Activated CD4-positive, alpha-beta memory T cell treated with anti-CD3 and anti-CD28 coated beads, Interleukin-2, amount 10 ng/mL, durations not matched to agents 7 days and 5 days (primary cell): ENCODE data around the gene CYTH4. TPM values are rescaled to one million over a fixed set of nuclear protein-coding genes. Genes with fewer than 3 reads are reported as not detected.
A peak's percentile ranks its signal among the peaks of the same experiment; 100 is the strongest.

Source experiments
- CTCF ChIA-PET: fragments of 350-600 bp; sonication (Branson Sonifier 250); formaldehyde crosslinking; loops from one replicate; lab custom pipeline; 2021; ENCODE audit warnings: antibody characterized with exemption, inconsistent platforms; lab: Charles Lee
- POLR2A ChIA-PET: fragments of 350-600 bp; sonication (Branson Sonifier 250); formaldehyde crosslinking; loops from one replicate; lab custom pipeline; 2021; ENCODE audit warnings: antibody characterized with exemption; lab: Charles Lee
- DNase-seq: peaks from one replicate; pipeline ENCODE4 v3.0.0-alpha.2; 2020
- H3K27ac Mint-ChIP-seq: one replicate; pipeline ENCODE4 v1.8.0; 2021; ENCODE audit warnings: mild to moderate bottlenecking, mixed read lengths
- H3K27me3 Mint-ChIP-seq: one replicate; pipeline ENCODE4 v1.8.0; 2021; ENCODE audit warnings: mixed read lengths
- H3K36me3 Mint-ChIP-seq: one replicate; pipeline ENCODE4 v1.8.0; 2021; ENCODE audit warnings: low read depth, mixed read lengths
- H3K4me1 Mint-ChIP-seq: one replicate; pipeline ENCODE4 v1.8.0; 2021; ENCODE audit warnings: mixed read lengths
- H3K4me3 Mint-ChIP-seq: one replicate; pipeline ENCODE4 v1.8.0; 2021; ENCODE audit warnings: mild to moderate bottlenecking, mixed read lengths
- H3K9me3 Mint-ChIP-seq: one replicate; pipeline ENCODE4 v1.8.0; 2021; ENCODE audit warnings: mixed read lengths
- total RNA-seq, 2 experiments: library from RNA; stranded (reverse); gene quantifications; one replicate each; pipeline ENCODE4 v1.2.3, GENCODE V29; 2021

Gene CYTH4
- total RNA-seq, 2 experiments from 2014 or later, result 114 to 126 TPM

DNA sequence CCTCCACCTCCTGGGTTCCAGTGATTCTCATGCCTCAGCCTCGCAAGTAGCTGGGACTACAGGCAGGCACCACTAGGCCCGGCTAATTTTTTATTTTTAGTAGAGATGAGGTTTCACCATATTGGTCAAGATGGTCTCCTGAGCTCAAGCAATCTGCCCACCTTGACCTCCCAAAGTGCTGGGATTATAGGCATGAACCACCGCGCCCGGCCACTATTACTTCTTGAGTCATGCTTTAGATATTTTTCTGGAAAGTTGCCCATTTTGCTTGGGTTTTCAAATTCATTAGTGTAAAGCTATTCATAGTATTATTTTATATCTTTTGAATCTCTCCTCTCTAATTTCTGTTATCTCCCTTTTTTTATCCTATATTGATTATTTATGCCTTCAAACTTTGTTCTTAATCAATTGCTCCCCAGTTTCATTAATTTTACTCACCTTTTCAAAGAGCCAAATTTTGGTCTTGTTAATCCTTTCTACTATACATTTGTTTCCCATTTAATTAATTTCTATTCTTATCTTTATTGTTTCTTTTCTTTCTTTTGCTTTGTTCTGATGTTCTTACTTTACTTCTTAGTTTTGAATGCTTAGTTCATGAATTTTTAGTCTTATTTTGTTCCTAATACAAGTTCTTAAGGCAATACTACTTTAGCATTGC is 28.0 kb upstream of the CYTH4 start:
- no peak for DNase-seq
- Mint-ChIP-seq H3K4me3 (no peak overlapping the region), H3K27me3 (peaks cover 6% of the 10 kb centered on the region), H3K4me1 (peaks cover 18% of the 10 kb centered on the region), H3K36me3 (no peaks in the 10 kb centered on the region), H3K27ac (no peak overlapping the region), H3K9me3 (no peaks in the 10 kb centered on the region)
- ChIA-PET CTCF (interaction anchor here (0.6 kb wide), 1 partner anchor 10 kb away, joined by 3 read pairs; no protein-coding TSS in a partner anchor), POLR2A (interaction anchor here (1.2 kb wide), 1 partner anchor 10 kb away, joined by 7 read pairs; the partner anchor contains the start of gene RAC2)

- ChIA-PET POLR2A (interaction anchor here (1.2 kb wide), 1 partner anchor 10 kb away, joined by 7 read pairs; the partner anchor contains the start of gene RAC2), CTCF (interaction anchor here (1.2 kb wide), 1 partner anchor 55 kb away, joined by 3 read pairs; no protein-coding TSS in a partner anchor)
- H3K36me3 Mint-ChIP-seq, result no peaks in the 10 kb centered on the region
- peaks cover 24% of the 10 kb centered on the region for H3K4me1 Mint-ChIP-seq
- DNase-seq, result no peak
- no peak overlapping the region for H3K27ac Mint-ChIP-seq
- peaks cover 6% of the 10 kb centered on the region for H3K27me3 Mint-ChIP-seq
- no peak overlapping the region for H3K4me3 Mint-ChIP-seq
- H3K9me3 Mint-ChIP-seq, result no peaks in the 10 kb centered on the region
These were observed 27.5 kb upstream of the CYTH4 start for GRCh38 chr22:37254867-37255233.

DNA sequence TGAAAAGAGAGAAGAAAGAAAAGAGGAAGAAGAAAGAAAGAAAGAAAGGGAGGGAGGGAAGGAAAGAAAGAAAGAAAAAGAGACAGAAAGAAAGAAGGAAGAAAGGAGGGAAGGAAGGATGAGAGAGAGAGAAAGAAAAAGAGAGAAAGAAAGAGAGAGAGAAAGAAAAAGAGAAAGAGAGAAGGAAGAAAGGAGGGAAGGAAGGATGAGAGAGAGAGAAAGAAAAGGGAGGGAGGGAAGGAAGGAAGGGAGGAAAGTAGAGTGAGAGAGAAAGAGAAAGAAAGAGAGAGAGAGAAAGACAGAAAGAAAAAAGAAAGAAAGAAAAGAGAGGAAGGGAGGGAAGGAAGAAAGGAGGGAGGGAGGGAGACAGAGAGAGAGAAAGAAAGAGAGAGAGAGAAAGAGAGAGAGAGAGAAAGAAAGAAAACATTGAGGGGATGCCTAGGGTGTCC is 26.7 kb upstream of the CYTH4 start:
- Mint-ChIP-seq H3K4me3 (no peak overlapping the region), H3K9me3 (no peaks in the 10 kb centered on the region), H3K36me3 (no peaks in the 10 kb centered on the region), H3K27ac (no peak overlapping the region), H3K4me1 (peaks cover 26% of the 10 kb centered on the region), H3K27me3 (peaks cover 6% of the 10 kb centered on the region)
- DNase-seq, result no peak
- CTCF ChIA-PET, result interaction anchor here (1.2 kb wide), 1 partner anchor 56 kb away, joined by 3 read pairs; no protein-coding TSS in a partner anchor
- POLR2A ChIA-PET, result interaction anchor here (1.4 to 1.5 kb wide), 2 partner anchors 11 to 17 kb away, joined by 5 to 6 read pairs; partner anchors contain the start of gene RAC2

DNA sequence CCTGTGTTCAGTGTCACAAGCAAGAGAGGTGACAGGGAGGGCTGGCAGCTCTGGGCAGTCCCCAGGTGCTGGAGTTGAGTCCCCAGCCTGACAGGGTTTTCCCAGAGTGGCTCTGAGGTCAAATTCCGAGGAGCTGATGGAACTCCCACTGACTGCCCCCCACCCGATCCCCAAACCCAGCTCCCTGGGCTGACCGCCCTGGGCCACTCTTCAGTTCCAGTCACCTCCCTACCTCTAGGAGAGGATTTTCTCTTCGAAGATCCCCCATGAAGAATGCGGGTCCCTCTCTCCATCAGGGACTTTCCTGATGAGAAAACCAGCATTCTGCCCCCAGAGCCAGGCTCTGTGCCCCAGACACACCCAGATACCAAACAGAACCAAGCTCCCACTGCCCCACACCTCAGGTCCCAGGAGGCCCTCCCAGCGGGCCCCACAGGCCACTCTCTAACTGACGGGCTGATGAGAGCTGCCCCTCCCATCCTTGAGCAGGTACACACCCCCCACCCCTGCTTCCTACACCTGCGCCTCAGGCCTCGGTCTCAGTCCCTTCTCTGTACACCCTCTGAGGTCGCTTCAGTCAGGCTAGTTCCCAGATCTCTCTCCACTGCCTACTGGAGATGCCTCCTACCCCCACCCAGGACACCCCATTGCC is 26.1 kb upstream of the CYTH4 start:
- Mint-ChIP-seq H3K27ac (no peak overlapping the region), H3K27me3 (peaks cover 8% of the 10 kb centered on the region), H3K9me3 (no peaks in the 10 kb centered on the region), H3K4me3 (no peak overlapping the region), H3K36me3 (no peaks in the 10 kb centered on the region), H3K4me1 (peaks cover 32% of the 10 kb centered on the region)
- CTCF ChIA-PET, result interaction anchor here (1.2 kb wide), 1 partner anchor 56 kb away, joined by 3 read pairs; no protein-coding TSS in a partner anchor
- POLR2A ChIA-PET, result interaction anchor here (1.4 to 1.5 kb wide), 2 partner anchors 12 to 18 kb away, joined by 5 to 6 read pairs; partner anchors contain the start of gene RAC2
- DNase-seq, result no peak

DNA sequence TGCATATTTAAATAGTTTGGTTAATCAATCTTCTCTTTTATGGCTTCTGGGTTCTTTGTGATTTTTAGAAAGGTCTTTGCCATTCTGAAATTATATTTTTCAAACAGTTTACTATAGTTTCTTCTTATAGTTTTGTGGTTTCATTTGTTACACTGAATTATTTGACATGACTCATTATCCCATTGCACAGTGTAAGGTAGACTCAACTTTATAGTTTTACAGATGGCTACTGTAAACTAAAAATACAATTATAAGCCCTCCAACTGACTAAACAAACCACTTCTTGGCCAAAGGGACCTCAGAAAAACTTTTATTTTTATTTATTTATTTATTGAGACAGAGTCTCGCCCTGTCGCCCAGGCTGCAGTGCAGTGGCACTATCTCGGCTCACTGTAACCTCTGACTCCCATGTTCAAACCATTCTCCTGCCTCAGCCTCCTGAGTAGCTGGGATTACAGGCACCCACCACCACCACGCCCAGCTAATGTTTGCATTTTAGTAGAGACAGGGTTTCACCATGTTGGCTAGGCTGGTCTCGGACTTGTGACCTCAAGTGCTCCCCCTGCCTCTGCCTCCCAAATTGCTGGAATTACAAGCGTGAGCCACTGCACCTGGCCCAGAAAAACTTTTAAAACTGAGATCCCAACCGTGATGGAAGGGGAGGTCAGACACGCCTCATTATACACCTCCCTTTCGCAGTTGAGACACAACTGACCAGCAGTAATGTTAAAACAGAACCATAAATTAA is 24.1 kb upstream of the CYTH4 start:
- no peak for DNase-seq
- H3K27me3 Mint-ChIP-seq, result peaks cover 12% of the 10 kb centered on the region
- H3K27ac Mint-ChIP-seq, result no peak overlapping the region
- no peaks in the 10 kb centered on the region for H3K36me3 Mint-ChIP-seq
- H3K4me1 Mint-ChIP-seq, result peaks cover 34% of the 10 kb centered on the region
- H3K9me3 Mint-ChIP-seq, result no peaks in the 10 kb centered on the region
- no peak overlapping the region for H3K4me3 Mint-ChIP-seq
- ChIA-PET POLR2A (interaction anchor here (1.3 to 1.5 kb wide), 2 partner anchors 32 to 41 kb away, joined by 3 read pairs; no protein-coding TSS in a partner anchor), CTCF (interaction anchor here (0.7 to 4.7 kb wide), 5 partner anchors 9 to 198 kb away, joined by 3 to 136 read pairs (median 7); partner anchors contain the start of gene RAC2)

GRCh38 chr22:37258753-37259401 is 23.4 kb upstream of the CYTH4 start:
- ChIA-PET CTCF (interaction anchor here (0.7 to 4.7 kb wide), 21 partner anchors 8 to 308 kb away, joined by 3 to 136 read pairs (median 5); partner anchors contain the start of genes CYTH4, MFNG and RAC2), POLR2A (interaction anchor here (1.0 to 3.4 kb wide), 6 partner anchors 17 to 92 kb away, joined by 3 to 72 read pairs (median 4); partner anchors contain the start of gene RAC2)
- Mint-ChIP-seq H3K27ac (no peak overlapping the region), H3K9me3 (peaks cover 3% of the 10 kb centered on the region), H3K4me1 (peaks cover 34% of the 10 kb centered on the region), H3K36me3 (no peaks in the 10 kb centered on the region), H3K4me3 (no peak overlapping the region), H3K27me3 (peaks cover 12% of the 10 kb centered on the region)
- DNase-seq, result no peak

GRCh38 chr22:37259540-37260029 is 22.7 kb upstream of the CYTH4 start:
- ChIA-PET POLR2A (interaction anchor here (0.6 to 3.4 kb wide), 8 partner anchors 18 to 308 kb away, joined by 3 to 72 read pairs (median 3); partner anchors contain the start of gene RAC2), CTCF (interaction anchor here (0.6 to 4.7 kb wide), 30 partner anchors 8 to 480 kb away, joined by 3 to 136 read pairs (median 4); partner anchors contain the start of genes CYTH4, IL2RB, MFNG and RAC2)
- no peak for DNase-seq
- Mint-ChIP-seq H3K36me3 (peaks cover 3% of the 10 kb centered on the region), H3K27me3 (peaks cover 12% of the 10 kb centered on the region), H3K4me3 (no peak overlapping the region), H3K4me1 (peaks cover 31% of the 10 kb centered on the region), H3K27ac (no peak overlapping the region), H3K9me3 (peaks cover 9% of the 10 kb centered on the region)

GRCh38 chr22:37260155-37260795 is 22.0 kb upstream of the CYTH4 start:
- H3K4me1 Mint-ChIP-seq, result peaks cover 25% of the 10 kb centered on the region
- H3K36me3 Mint-ChIP-seq, result peaks cover 4% of the 10 kb centered on the region
- no peak for DNase-seq
- ChIA-PET POLR2A (interaction anchor here (0.6 to 3.4 kb wide), 7 partner anchors 13 to 307 kb away, joined by 3 to 72 read pairs (median 3); partner anchors contain the start of gene RAC2), CTCF (interaction anchor here (0.6 to 4.7 kb wide), 43 partner anchors 8 to 481 kb away, joined by 3 to 136 read pairs (median 4); partner anchors contain the start of genes CYTH4, IL2RB and RAC2)
- H3K27me3 Mint-ChIP-seq, result peaks cover 11% of the 10 kb centered on the region
- no peak overlapping the region for H3K4me3 Mint-ChIP-seq
- H3K27ac Mint-ChIP-seq, result no peak overlapping the region
- peaks cover 9% of the 10 kb centered on the region for H3K9me3 Mint-ChIP-seq

GRCh38 chr22:37260901-37261336 is 21.4 kb upstream of the CYTH4 start:
- peak; percentile 68 for DNase-seq
- Mint-ChIP-seq H3K27me3 (peaks cover 10% of the 10 kb centered on the region), H3K4me1 (peaks cover 25% of the 10 kb centered on the region), H3K27ac (no peak overlapping the region), H3K4me3 (no peak overlapping the region), H3K36me3 (peaks cover 4% of the 10 kb centered on the region), H3K9me3 (peaks cover 9% of the 10 kb centered on the region)
- ChIA-PET POLR2A (interaction anchor here (0.7 to 3.4 kb wide), 5 partner anchors 13 to 307 kb away, joined by 3 to 72 read pairs (median 3); partner anchors contain the start of gene RAC2), CTCF (interaction anchor here (0.7 to 4.7 kb wide), 40 partner anchors 9 to 481 kb away, joined by 3 to 136 read pairs (median 4); partner anchors contain the start of genes CYTH4, IL2RB and RAC2)

DNA sequence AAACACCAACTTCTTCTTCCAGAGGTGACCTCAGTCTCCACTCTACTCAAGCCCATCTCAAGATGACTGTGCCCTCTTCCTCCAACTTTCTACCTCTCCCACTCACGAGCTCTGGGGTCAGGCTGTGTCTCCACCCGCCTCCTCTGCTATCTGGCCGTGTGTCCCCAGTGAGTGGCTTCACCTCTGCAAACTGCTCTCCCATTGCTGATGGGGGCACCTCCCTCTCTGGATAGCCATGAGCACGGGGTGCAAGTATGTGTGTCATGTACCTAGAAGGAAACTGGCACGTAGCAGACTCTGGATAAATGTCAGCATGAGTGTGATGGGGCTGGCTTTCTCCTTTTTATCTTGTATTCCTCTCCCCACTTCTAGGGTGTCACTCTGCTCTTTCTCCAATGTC is 20.0 kb upstream of the CYTH4 start:
- no peak for DNase-seq
- H3K4me3 Mint-ChIP-seq, result no peak overlapping the region
- peaks cover 9% of the 10 kb centered on the region for H3K9me3 Mint-ChIP-seq
- H3K36me3 Mint-ChIP-seq, result peaks cover 4% of the 10 kb centered on the region
- ChIA-PET POLR2A (no interaction called here), CTCF (interaction anchor here (0.6 to 4.7 kb wide), 8 partner anchors 9 to 223 kb away, joined by 3 to 136 read pairs (median 18); partner anchors contain the start of genes CYTH4 and RAC2)
- no peak overlapping the region for H3K27ac Mint-ChIP-seq
- H3K4me1 Mint-ChIP-seq, result peaks cover 34% of the 10 kb centered on the region
- peaks cover 10% of the 10 kb centered on the region for H3K27me3 Mint-ChIP-seq
